Measurements from ENCODE around the gene SHISA8.
A peak's percentile ranks its signal among the peaks of the same experiment; 100 is the strongest.

SHISA8 gene

GRCh38 chr22:41940832-41941765 lies 26.2 kb upstream of the SHISA8 start (continued):
- no peak for TF ChIP-seq SETDB1 (IDR thresholded peaks at IDR 0.05; ENCODE audit: insufficient read length, low read length)
- peak; percentile 93 for TF ChIP-seq ZNF654 (tag by site-specific recombination; IDR thresholded peaks at IDR 0.05; ENCODE audit: low read depth)
- TF ChIP-seq GLIS2 (tag by site-specific recombination; IDR thresholded peaks at IDR 0.05), result no peak
- TF ChIP-seq, protein P1, sequence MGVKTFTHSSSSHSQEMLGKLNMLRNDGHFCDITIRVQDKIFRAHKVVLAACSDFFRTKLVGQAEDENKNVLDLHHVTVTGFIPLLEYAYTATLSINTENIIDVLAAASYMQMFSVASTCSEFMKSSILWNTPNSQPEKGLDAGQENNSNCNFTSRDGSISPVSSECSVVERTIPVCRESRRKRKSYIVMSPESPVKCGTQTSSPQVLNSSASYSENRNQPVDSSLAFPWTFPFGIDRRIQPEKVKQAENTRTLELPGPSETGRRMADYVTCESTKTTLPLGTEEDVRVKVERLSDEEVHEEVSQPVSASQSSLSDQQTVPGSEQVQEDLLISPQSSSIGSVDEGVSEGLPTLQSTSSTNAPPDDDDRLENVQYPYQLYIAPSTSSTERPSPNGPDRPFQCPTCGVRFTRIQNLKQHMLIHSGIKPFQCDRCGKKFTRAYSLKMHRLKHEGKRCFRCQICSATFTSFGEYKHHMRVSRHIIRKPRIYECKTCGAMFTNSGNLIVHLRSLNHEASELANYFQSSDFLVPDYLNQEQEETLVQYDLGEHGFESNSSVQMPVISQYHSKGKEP (tag by site-specific recombination; IDR thresholded peaks at IDR 0.05), result peak; percentile 68; the same call in 1 of the 2 replicates
- TF ChIP-seq ZNF2 (tag by site-specific recombination; IDR thresholded peaks at IDR 0.05), result peak; percentile 74; the same call in 1 of the 2 replicates
- TF ChIP-seq ZNF449 (tag by site-specific recombination; IDR thresholded peaks at IDR 0.05), result peak; percentile 84; the same call in 1 of the 2 replicates
- 0 out of 2 replicates have a peak, but pooled peaks have one; percentile 31 for TF ChIP-seq ZEB2 (tag by site-specific recombination; IDR thresholded peaks at IDR 0.05)
- TF ChIP-seq ZNF335 (tag by site-specific recombination; conservative IDR thresholded peaks at IDR 0.05), result peak; percentile 67
- TF ChIP-seq ZBTB20 (tag by site-specific recombination; IDR thresholded peaks at IDR 0.05), result peak; percentile 36; the same call in 1 of the 2 replicates
- no peak for TF ChIP-seq ZFHX2 (tag by site-specific recombination; conservative IDR thresholded peaks at IDR 0.05)
- TF ChIP-seq ZNF791 (tag by site-specific recombination; IDR thresholded peaks at IDR 0.05), result no peak
- TF ChIP-seq REST (tag by site-specific recombination; IDR thresholded peaks at IDR 0.05), result no peak
- TF ChIP-seq PBX3 (CRISPR knock-in tag; IDR thresholded peaks at IDR 0.05), result no peak
- no peak for TF ChIP-seq EGR2 (tag by site-specific recombination; IDR thresholded peaks at IDR 0.05; ENCODE audit: low read depth)
- TF ChIP-seq IKZF3 (tag by site-specific recombination; IDR thresholded peaks at IDR 0.05), result peak; percentile 69; the same call in 1 of the 2 replicates
- TF ChIP-seq ZNF629 (tag by site-specific recombination; IDR thresholded peaks at IDR 0.05), result no peak
- no peak for TF ChIP-seq OSR2 (tag by site-specific recombination; IDR thresholded peaks at IDR 0.05)
- no peak for TF ChIP-seq ZNF112 (tag by site-specific recombination; IDR thresholded peaks at IDR 0.05)

Measured in HEK293 (cell line).